Measurements from ENCODE around the gene CENPN.

The CENPN gene

GRCh38 chr16:81026429-81026828 lies 19.4 kb downstream of the CENPN start:
- TF ChIP-seq CTCF (IDR thresholded peaks at IDR 0.05; ENCODE audit: low read depth, low read length): no peak
- DNase-seq (ENCODE audit: extremely low read depth, low read depth): no peak

- TF ChIP-seq CTCF (IDR thresholded peaks at IDR 0.05; ENCODE audit: low read depth, low read length): no peak
Observed at GRCh38 chr16:81029930-81030604, 23.1 kb downstream of the CENPN start.

GRCh38 chr16:81035398-81035974 lies 28.5 kb downstream of the CENPN start, which contains the start of gene ATMIN:
Gene ATMIN, plus strand, starts transcription at chr16:81035842. Its CDS starts 29 bp downstream, at chr16:81035871.
- peak; percentile 71 for TF ChIP-seq CTCF (IDR thresholded peaks at IDR 0.05; ENCODE audit: low read depth, low read length)
- peak; percentile 62 for DNase-seq (ENCODE audit: extremely low read depth, low read depth)

More at GRCh38 chr16:81029930-81030604, 23.1 kb downstream of the CENPN start:
- DNase-seq (ENCODE audit: extremely low read depth, low read depth): no peak

- DNase-seq (ENCODE audit: extremely low read depth, low read depth): no peak
- no peak for TF ChIP-seq CTCF (IDR thresholded peaks at IDR 0.05; ENCODE audit: low read depth, low read length)
Observed at GRCh38 chr16:81035975-81036750, 29.1 kb downstream of the CENPN start.

GRCh38 chr16:81036751-81037350 lies 29.8 kb downstream of the CENPN start:
- no peak for DNase-seq (ENCODE audit: extremely low read depth, low read depth)
- TF ChIP-seq CTCF (IDR thresholded peaks at IDR 0.05; ENCODE audit: low read depth, low read length): no peak

- no peak for DNase-seq (ENCODE audit: extremely low read depth, low read depth)
- TF ChIP-seq CTCF (IDR thresholded peaks at IDR 0.05; ENCODE audit: low read depth, low read length): no peak
Observed at GRCh38 chr16:81040131-81040530, 33.1 kb downstream of the CENPN start.
